22Rv1 (cell line): ENCODE measurements around the gene TGFB3.

Source experiments
- H3K27ac ChIP-seq: fragments of 450-650 bp; 2 replicates; pipeline ENCODE4 v1.5.1; 2017
- ZFX ChIP-seq: fragments of 450-650 bp; IDR thresholded peaks from 2 replicates; pipeline ENCODE4 v1.6.1; 2017; ENCODE audit warnings: antibody characterized with exemption, borderline replicate concordance
- TF ChIP-seq, protein P1 (sequence below): fragments of 450-650 bp; IDR thresholded peaks from 2 replicates; pipeline ENCODE4 v1.5.1; 2017; ENCODE audit warnings: mild to moderate bottlenecking

The TGFB3 gene

GRCh38 chr14:75917322-75917945 is 64.4 kb downstream of the TGFB3 start:
- no peak overlapping the region for H3K27ac ChIP-seq
- TF ChIP-seq, protein P1, sequence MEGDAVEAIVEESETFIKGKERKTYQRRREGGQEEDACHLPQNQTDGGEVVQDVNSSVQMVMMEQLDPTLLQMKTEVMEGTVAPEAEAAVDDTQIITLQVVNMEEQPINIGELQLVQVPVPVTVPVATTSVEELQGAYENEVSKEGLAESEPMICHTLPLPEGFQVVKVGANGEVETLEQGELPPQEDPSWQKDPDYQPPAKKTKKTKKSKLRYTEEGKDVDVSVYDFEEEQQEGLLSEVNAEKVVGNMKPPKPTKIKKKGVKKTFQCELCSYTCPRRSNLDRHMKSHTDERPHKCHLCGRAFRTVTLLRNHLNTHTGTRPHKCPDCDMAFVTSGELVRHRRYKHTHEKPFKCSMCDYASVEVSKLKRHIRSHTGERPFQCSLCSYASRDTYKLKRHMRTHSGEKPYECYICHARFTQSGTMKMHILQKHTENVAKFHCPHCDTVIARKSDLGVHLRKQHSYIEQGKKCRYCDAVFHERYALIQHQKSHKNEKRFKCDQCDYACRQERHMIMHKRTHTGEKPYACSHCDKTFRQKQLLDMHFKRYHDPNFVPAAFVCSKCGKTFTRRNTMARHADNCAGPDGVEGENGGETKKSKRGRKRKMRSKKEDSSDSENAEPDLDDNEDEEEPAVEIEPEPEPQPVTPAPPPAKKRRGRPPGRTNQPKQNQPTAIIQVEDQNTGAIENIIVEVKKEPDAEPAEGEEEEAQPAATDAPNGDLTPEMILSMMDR = no peak
- TF ChIP-seq ZFX = no peak

DNA sequence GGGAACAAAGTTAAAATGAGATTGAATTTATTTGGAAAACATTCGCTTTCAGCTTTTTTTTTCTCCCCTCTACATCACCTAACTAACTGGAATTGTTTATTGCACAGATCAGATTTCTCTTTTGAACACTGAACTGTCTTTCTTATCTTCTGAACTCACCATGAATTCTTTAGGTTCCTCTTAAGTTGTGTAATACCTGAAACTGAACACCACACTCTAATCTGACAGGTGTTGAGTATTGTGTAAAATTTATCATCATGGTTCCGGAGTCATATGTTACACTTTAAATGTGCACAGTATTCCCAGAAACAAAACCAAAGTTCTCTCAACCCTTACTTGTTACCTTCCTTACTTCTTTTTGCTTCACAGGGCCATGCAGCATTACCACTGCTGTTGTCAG is 66.8 kb downstream of the TGFB3 start:
- TF ChIP-seq, protein P1 = no peak
- TF ChIP-seq ZFX = no peak
- H3K27ac ChIP-seq = no peak overlapping the region

- no peak overlapping the region for H3K27ac ChIP-seq
- TF ChIP-seq ZFX = no peak
- TF ChIP-seq, protein P1 = no peak
Observed at GRCh38 chr14:75913183-75913582, 68.6 kb downstream of the TGFB3 start.

GRCh38 chr14:75911883-75912282 is 69.9 kb downstream of the TGFB3 start:
- TF ChIP-seq, protein P1 = no peak
- no peak for TF ChIP-seq ZFX
- H3K27ac ChIP-seq = no peak overlapping the region

- TF ChIP-seq ZFX = no peak
- TF ChIP-seq, protein P1 = no peak
- H3K27ac ChIP-seq = no peak overlapping the region
Observed at GRCh38 chr14:75910048-75910447, 71.7 kb downstream of the TGFB3 start.

- H3K27ac ChIP-seq = no peak overlapping the region
- TF ChIP-seq, protein P1 = no peak
- no peak for TF ChIP-seq ZFX
Observed at GRCh38 chr14:75909630-75910029, 72.2 kb downstream of the TGFB3 start.
